ENCODE measurements around the gene ACOT4.
"Not testable (repeated sequence)": the region's sequence is repeated elsewhere in the genome, so short reads cannot be mapped to it uniquely, and the experiment has no call there.

GRCh38 chr14:73542961-73543360, 48.7 kb upstream of the ACOT4 start:
- TF ChIP-seq, protein P1, sequence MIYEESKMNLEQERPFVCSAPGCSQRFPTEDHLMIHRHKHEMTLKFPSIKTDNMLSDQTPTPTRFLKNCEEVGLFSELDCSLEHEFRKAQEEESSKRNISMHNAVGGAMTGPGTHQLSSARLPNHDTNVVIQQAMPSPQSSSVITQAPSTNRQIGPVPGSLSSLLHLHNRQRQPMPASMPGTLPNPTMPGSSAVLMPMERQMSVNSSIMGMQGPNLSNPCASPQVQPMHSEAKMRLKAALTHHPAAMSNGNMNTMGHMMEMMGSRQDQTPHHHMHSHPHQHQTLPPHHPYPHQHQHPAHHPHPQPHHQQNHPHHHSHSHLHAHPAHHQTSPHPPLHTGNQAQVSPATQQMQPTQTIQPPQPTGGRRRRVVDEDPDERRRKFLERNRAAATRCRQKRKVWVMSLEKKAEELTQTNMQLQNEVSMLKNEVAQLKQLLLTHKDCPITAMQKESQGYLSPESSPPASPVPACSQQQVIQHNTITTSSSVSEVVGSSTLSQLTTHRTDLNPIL (CRISPR knock-in tag; IDR thresholded peaks at IDR 0.05; ENCODE audit: low read depth), result not testable (repeated sequence)
- not testable (repeated sequence) for TF ChIP-seq ARNTL (CRISPR knock-in tag; IDR thresholded peaks at IDR 0.05; ENCODE audit: borderline replicate concordance, low read depth); ZFP30 (CRISPR knock-in tag; IDR thresholded peaks at IDR 0.05); PATZ1 (CRISPR knock-in tag; IDR thresholded peaks at IDR 0.05; ENCODE audit: borderline replicate concordance); SNAI2 (CRISPR knock-in tag; IDR thresholded peaks at IDR 0.05); CSDC2 (CRISPR knock-in tag; IDR thresholded peaks at IDR 0.05); ZNF565 (CRISPR knock-in tag; conservative IDR thresholded peaks at IDR 0.05; ENCODE audit: low read depth)
- TF ChIP-seq, protein P2, sequence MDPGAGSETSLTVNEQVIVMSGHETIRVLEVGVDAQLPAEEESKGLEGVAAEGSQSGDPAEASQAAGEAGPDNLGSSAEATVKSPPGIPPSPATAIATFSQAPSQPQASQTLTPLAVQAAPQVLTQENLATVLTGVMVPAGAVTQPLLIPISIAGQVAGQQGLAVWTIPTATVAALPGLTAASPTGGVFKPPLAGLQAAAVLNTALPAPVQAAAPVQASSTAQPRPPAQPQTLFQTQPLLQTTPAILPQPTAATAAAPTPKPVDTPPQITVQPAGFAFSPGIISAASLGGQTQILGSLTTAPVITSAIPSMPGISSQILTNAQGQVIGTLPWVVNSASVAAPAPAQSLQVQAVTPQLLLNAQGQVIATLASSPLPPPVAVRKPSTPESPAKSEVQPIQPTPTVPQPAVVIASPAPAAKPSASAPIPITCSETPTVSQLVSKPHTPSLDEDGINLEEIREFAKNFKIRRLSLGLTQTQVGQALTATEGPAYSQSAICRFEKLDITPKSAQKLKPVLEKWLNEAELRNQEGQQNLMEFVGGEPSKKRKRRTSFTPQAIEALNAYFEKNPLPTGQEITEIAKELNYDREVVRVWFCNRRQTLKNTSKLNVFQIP (CRISPR knock-in tag; IDR thresholded peaks at IDR 0.05; ENCODE audit: borderline replicate concordance, low read depth), result not testable (repeated sequence)
- TF ChIP-seq, protein P3, sequence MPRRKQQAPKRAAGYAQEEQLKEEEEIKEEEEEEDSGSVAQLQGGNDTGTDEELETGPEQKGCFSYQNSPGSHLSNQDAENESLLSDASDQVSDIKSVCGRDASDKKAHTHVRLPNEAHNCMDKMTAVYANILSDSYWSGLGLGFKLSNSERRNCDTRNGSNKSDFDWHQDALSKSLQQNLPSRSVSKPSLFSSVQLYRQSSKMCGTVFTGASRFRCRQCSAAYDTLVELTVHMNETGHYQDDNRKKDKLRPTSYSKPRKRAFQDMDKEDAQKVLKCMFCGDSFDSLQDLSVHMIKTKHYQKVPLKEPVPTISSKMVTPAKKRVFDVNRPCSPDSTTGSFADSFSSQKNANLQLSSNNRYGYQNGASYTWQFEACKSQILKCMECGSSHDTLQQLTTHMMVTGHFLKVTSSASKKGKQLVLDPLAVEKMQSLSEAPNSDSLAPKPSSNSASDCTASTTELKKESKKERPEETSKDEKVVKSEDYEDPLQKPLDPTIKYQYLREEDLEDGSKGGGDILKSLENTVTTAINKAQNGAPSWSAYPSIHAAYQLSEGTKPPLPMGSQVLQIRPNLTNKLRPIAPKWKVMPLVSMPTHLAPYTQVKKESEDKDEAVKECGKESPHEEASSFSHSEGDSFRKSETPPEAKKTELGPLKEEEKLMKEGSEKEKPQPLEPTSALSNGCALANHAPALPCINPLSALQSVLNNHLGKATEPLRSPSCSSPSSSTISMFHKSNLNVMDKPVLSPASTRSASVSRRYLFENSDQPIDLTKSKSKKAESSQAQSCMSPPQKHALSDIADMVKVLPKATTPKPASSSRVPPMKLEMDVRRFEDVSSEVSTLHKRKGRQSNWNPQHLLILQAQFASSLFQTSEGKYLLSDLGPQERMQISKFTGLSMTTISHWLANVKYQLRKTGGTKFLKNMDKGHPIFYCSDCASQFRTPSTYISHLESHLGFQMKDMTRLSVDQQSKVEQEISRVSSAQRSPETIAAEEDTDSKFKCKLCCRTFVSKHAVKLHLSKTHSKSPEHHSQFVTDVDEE (CRISPR knock-in tag; IDR thresholded peaks at IDR 0.05), result not testable (repeated sequence)

All from SK-N-SH treated with all-trans-retinoic acid at 6 μM for 48 hours (cell line).